Esophagus (tissue), 2 donors: ENCODE data around the gene ASB16. TPM values are rescaled to one million over a fixed set of nuclear protein-coding genes. Genes with fewer than 3 reads are reported as not detected.

Experiments
- H3K27ac ChIP-seq, 2 donors: one replicate each; pipeline ENCODE4 v1.5.1; 2013; ENCODE audit warnings: low read depth in 2 of 2, mild to moderate bottlenecking in 2 of 2, inconsistent platforms in 1 of 2, low read length in 1 of 2, moderate library complexity in 1 of 2
- H3K27me3 ChIP-seq, 2 donors: one replicate each; pipeline ENCODE4 v1.6.1; 2013; ENCODE audit warnings: low read length in 2 of 2, control low read depth in 1 of 2, mild to moderate bottlenecking in 1 of 2; ENCODE audit not compliant: insufficient read depth in 2 of 2, control insufficient read depth in 1 of 2
- H3K36me3 ChIP-seq, 2 donors: one replicate each; pipeline ENCODE4 v1.6.1; 2013; ENCODE audit warnings: low read length in 1 of 2; ENCODE audit not compliant: control insufficient read depth in 2 of 2, insufficient read depth in 2 of 2
- H3K4me1 ChIP-seq, 2 donors: one replicate each; pipeline ENCODE4 v1.6.1; 2013; ENCODE audit warnings: low read length in 1 of 2; ENCODE audit not compliant: control insufficient read depth in 2 of 2, insufficient read depth in 2 of 2
- H3K4me3 ChIP-seq, 2 donors: one replicate each; pipeline ENCODE4 v1.5.1; 2013; ENCODE audit warnings: low read length in 2 of 2, mild to moderate bottlenecking in 2 of 2, low read depth in 1 of 2, moderate library complexity in 1 of 2
- H3K9me3 ChIP-seq, 2 donors: one replicate each; pipeline ENCODE4 v1.6.1; 2013; ENCODE audit warnings: mild to moderate bottlenecking in 2 of 2, low read depth in 1 of 2, low read length in 1 of 2, moderate library complexity in 1 of 2; ENCODE audit not compliant: control insufficient read depth in 2 of 2, insufficient read depth in 1 of 2
- WGBS, 2 donors: extraction: QIAGEN DNeasy Blood & Tissue Kit; methylation state at CpG; one replicate each; pipeline ENCODE4 v1.1.7; 2013; 5-methylcytosine and 5-hydroxymethylcytosine counted together
- polyA plus RNA-seq, 2 donors: library from polyadenylated mRNA; stranded (reverse); fragments of 200-250 nt; gene quantifications; one replicate each; pipeline ENCODE4 v1.2.3, GENCODE V29; 2013
- donor health status: healthy with polysubstance abuse.
- donor health status: Bipolar disorder and iron deficiency.

The ASB16 gene
- polyA plus RNA-seq, 2 donors = 0.18 to 0.19 TPM

GRCh38 chr17:44187131-44187899 lies 16.8 kb downstream of the ASB16 start:
- H3K36me3 ChIP-seq = peaks cover 10 to 17% of the 10 kb centered on the region in 2 donors
- H3K4me3 ChIP-seq = peak overlapping the region; percentile 70 to 98
- H3K4me1 ChIP-seq = peaks cover 0 to 5% of the 10 kb centered on the region in 2 donors
- H3K27me3 ChIP-seq = no peaks in the 10 kb centered on the region
- WGBS, 2 donors = 1 to 3% methylated on average over 32 of the region's 32 CpGs
- H3K9me3 ChIP-seq = no peaks in the 10 kb centered on the region
- H3K27ac ChIP-seq = peak overlapping the region; percentile 97 to 100

GRCh38 chr17:44188576-44189403 lies 18.3 kb downstream of the ASB16 start:
- 87 to 88% methylated on average over 12 of the region's 12 CpGs for WGBS, 2 donors
- Histone ChIP-seq H3K9me3 (no peaks in the 10 kb centered on the region), H3K4me1 (peaks cover 0 to 12% of the 10 kb centered on the region in 2 donors), H3K27ac (no peak overlapping the region), H3K36me3 (peaks cover 10 to 27% of the 10 kb centered on the region in 2 donors), H3K27me3 (no peaks in the 10 kb centered on the region), H3K4me3 (no peak overlapping the region)

- peaks cover 0 to 12% of the 10 kb centered on the region in 2 donors for H3K4me1 ChIP-seq
- no peaks in the 10 kb centered on the region for H3K9me3 ChIP-seq
These were observed 20.0 kb downstream of the ASB16 start for GRCh38 chr17:44190481-44190880.

GRCh38 chr17:44191369-44191768 lies 20.9 kb downstream of the ASB16 start:
- Histone ChIP-seq H3K4me1 (peaks cover 0 to 12% of the 10 kb centered on the region in 2 donors), H3K36me3 (peaks cover 20 to 45% of the 10 kb centered on the region in 2 donors), H3K27ac (peak overlapping the region in 1 of 2 donors; percentile 34), H3K4me3 (no peak overlapping the region), H3K9me3 (no peaks in the 10 kb centered on the region), H3K27me3 (no peaks in the 10 kb centered on the region)
- WGBS, 2 donors = 68 to 74% methylated on average over 5 of the region's 5 CpGs

More at GRCh38 chr17:44190481-44190880, 20.0 kb downstream of the ASB16 start:
- 81 to 90% methylated on average over 10 of the region's 10 CpGs for WGBS, 2 donors
- Histone ChIP-seq H3K36me3 (peaks cover 16 to 43% of the 10 kb centered on the region in 2 donors), H3K4me3 (no peak overlapping the region), H3K27ac (no peak overlapping the region), H3K27me3 (no peaks in the 10 kb centered on the region)

- H3K4me3 ChIP-seq = no peak overlapping the region
- H3K4me1 ChIP-seq = peaks cover 0 to 12% of the 10 kb centered on the region in 2 donors
- H3K36me3 ChIP-seq = peaks cover 20 to 45% of the 10 kb centered on the region in 2 donors
- H3K27ac ChIP-seq = peak overlapping the region; percentile 63 to 83
- WGBS, 2 donors = 51 to 69% methylated on average over 7 of the region's 7 CpGs
- no peaks in the 10 kb centered on the region for H3K27me3 ChIP-seq
- H3K9me3 ChIP-seq = no peaks in the 10 kb centered on the region
These were observed 21.5 kb downstream of the ASB16 start for GRCh38 chr17:44191941-44192496.

GRCh38 chr17:44192750-44193149 lies 22.2 kb downstream of the ASB16 start:
- H3K4me3 ChIP-seq = no peak overlapping the region
- peaks cover 20 to 49% of the 10 kb centered on the region in 2 donors for H3K36me3 ChIP-seq
- no peaks in the 10 kb centered on the region for H3K27me3 ChIP-seq
- 80 to 85% methylated on average over 5 of the region's 5 CpGs for WGBS, 2 donors
- no peaks in the 10 kb centered on the region for H3K9me3 ChIP-seq
- H3K4me1 ChIP-seq = peaks cover 0 to 12% of the 10 kb centered on the region in 2 donors
- H3K27ac ChIP-seq = peak overlapping the region in 1 of 2 donors; percentile 83

GRCh38 chr17:44193326-44194084 lies 23.0 kb downstream of the ASB16 start:
- Histone ChIP-seq H3K4me1 (peaks cover 3 to 17% of the 10 kb centered on the region in 2 donors), H3K9me3 (no peaks in the 10 kb centered on the region), H3K4me3 (no peak overlapping the region), H3K27ac (peak overlapping the region in 1 of 2 donors; percentile 26), H3K36me3 (peaks cover 20 to 49% of the 10 kb centered on the region in 2 donors), H3K27me3 (no peaks in the 10 kb centered on the region)
- 69 to 76% methylated on average over 14 of the region's 14 CpGs for WGBS, 2 donors

GRCh38 chr17:44197107-44197506 lies 26.6 kb downstream of the ASB16 start:
- Histone ChIP-seq H3K4me1 (peaks cover 3 to 15% of the 10 kb centered on the region in 2 donors), H3K27ac (peak overlapping the region in 1 of 2 donors; percentile 97)
- WGBS, 2 donors = 81 to 90% methylated on average over 15 of the region's 15 CpGs

More at GRCh38 chr17:44197107-44197506, 26.6 kb downstream of the ASB16 start:
- H3K9me3 ChIP-seq = no peaks in the 10 kb centered on the region
- no peaks in the 10 kb centered on the region for H3K27me3 ChIP-seq
- H3K4me3 ChIP-seq = no peak overlapping the region
- peaks cover 10 to 33% of the 10 kb centered on the region in 2 donors for H3K36me3 ChIP-seq
